Kidney (tissue), 14 donors: ENCODE measurements around the gene SETD5. TPM values are rescaled to one million over a fixed set of nuclear protein-coding genes. Genes with fewer than 3 reads are reported as not detected.

Experiments used
- DNase-seq, 5 donors: peaks; one replicate each; pipeline ENCODE4 v3.0.0-alpha.2; 2013 to 2020
- FAIRE-seq: peaks from 2 replicates; lab custom pipeline; 2012; peaks lifted over from hg19 to GRCh38; lab: Jason Lieb, UNC
- H3K27ac ChIP-seq, 2 donors: one replicate each; pipeline ENCODE4 v1.7.0; 2013; ENCODE audit warnings: low read depth in 2 of 2, low read length in 2 of 2, inconsistent platforms in 1 of 2
- H3K27me3 ChIP-seq: one replicate; pipeline ENCODE4 v1.7.1; 2013; ENCODE audit warnings: low read length, inconsistent platforms; ENCODE audit not compliant: control insufficient read depth, insufficient read depth
- H3K36me3 ChIP-seq, 3 donors: one replicate each; pipeline versions ENCODE4 v1.7.0 to v1.7.1; 2013; ENCODE audit warnings: low read length in 3 of 3, control low read depth in 1 of 3, inconsistent platforms in 1 of 3; ENCODE audit not compliant: insufficient read depth in 3 of 3, control insufficient read depth in 2 of 3
- H3K4me1 ChIP-seq, 3 donors: one replicate each; pipeline versions ENCODE4 v1.7.0 to v1.7.1; 2013; ENCODE audit warnings: low read length in 3 of 3, inconsistent platforms in 1 of 3, low read depth in 1 of 3; ENCODE audit not compliant: control insufficient read depth in 2 of 3, insufficient read depth in 2 of 3
- H3K4me3 ChIP-seq, 3 donors: one replicate each; pipeline versions ENCODE4 v1.7.0 to v1.8.1; 2013; ENCODE audit warnings: low read length in 3 of 3, control low read depth in 1 of 3, inconsistent platforms in 1 of 3
- H3K9ac ChIP-seq, 3 donors: one replicate each; pipeline versions ENCODE4 v1.7.0 to v1.7.1; 2013; ENCODE audit warnings: low read length in 3 of 3, control low read depth in 1 of 3, inconsistent platforms in 1 of 3
- H3K9me3 ChIP-seq, 3 donors: one replicate each; pipeline versions ENCODE4 v1.7.0 to v1.7.1; 2013; ENCODE audit warnings: low read length in 3 of 3, control low read depth in 1 of 3, inconsistent platforms in 1 of 3; ENCODE audit not compliant: control insufficient read depth in 2 of 3, insufficient read depth in 1 of 3
- CTCF ChIP-seq: IDR thresholded peaks from 3 replicates; pipeline ENCODE4 v1.5.1; 2012; ENCODE audit warnings: mild to moderate bottlenecking, moderate library complexity, borderline replicate concordance; ENCODE audit not compliant: insufficient read depth; ENCODE audit errors: extremely low read depth
- intact Hi-C: fragments of 100-400 bp; cut with DNase I; formaldehyde crosslinking; loops from one replicate; pipeline ENCODE4 v1.11.1; 2022
- polyA plus RNA-seq: library from polyadenylated mRNA; stranded (reverse); fragments of 350-450 nt; fragmentation: Illumina TruSeq; extraction: RNeasy Lipid Tissue Mini Kit (QIAGEN cat#74804); gene quantifications from one replicate; pipeline ENCODE4 v1.2.3, GENCODE V29; 2014; ENCODE audit warnings: low read depth, low replicate concordance; ENCODE audit not compliant: insufficient read depth
- total RNA-seq: library from RNA; stranded (reverse); fragmentation: NEBNext Ultra II Directional; extraction: Animal tissue kit (Norgen Biotek cat#: 25700); gene quantifications from one replicate; pipeline ENCODE4 v1.2.1, GENCODE V29; 2021
- donor health status: control.
- donor health status: control.
- donor health status: control.
- donor health status: control.
- donor health status: control.
- donor health status: DM: yes; HTN: yes; CAD: no.
- donor health status: Normal renal cell carcinoma (clear cell type).

The SETD5 gene
- total and polyA plus RNA-seq, 2 donors from 2014 or later: 12.1 to 112 TPM

- H3K36me3 ChIP-seq: no peaks in the 10 kb centered on the region
- H3K9ac ChIP-seq: no peak overlapping the region
- peak overlapping the region in 1 of 2 donors; percentile 59 for H3K27ac ChIP-seq
- DNase-seq (peak in 2 of 5 donors; percentile 27 to 36), FAIRE-seq (no peak)
- H3K9me3 ChIP-seq: no peaks in the 10 kb centered on the region
- H3K27me3 ChIP-seq: no peaks in the 10 kb centered on the region
- TF ChIP-seq CTCF: no peak
- peaks cover 10 to 42% (median 31%) of the 10 kb centered on the region in 3 donors for H3K4me1 ChIP-seq
- peak overlapping the region in 2 of 3 donors; percentile 4 to 35 for H3K4me3 ChIP-seq
- intact Hi-C loops: no loop called here
Observed at GRCh38 chr3:9405756-9406155, 8.3 kb downstream of the SETD5 start.

- Histone ChIP-seq H3K4me1 (peaks cover 8 to 38% (median 30%) of the 10 kb centered on the region in 3 donors), H3K9ac (no peak overlapping the region), H3K36me3 (no peaks in the 10 kb centered on the region), H3K27ac (peak overlapping the region; percentile 26 to 32), H3K27me3 (no peaks in the 10 kb centered on the region), H3K4me3 (no peak overlapping the region), H3K9me3 (no peaks in the 10 kb centered on the region)
- TF ChIP-seq CTCF: no peak
- DNase-seq (no peak), FAIRE-seq (no peak)
- intact Hi-C loops: no loop called here
Observed at GRCh38 chr3:9406856-9407626, 9.6 kb downstream of the SETD5 start.

GRCh38 chr3:9408061-9408460 lies 10.6 kb downstream of the SETD5 start:
- Histone ChIP-seq H3K27ac (no peak overlapping the region), H3K9me3 (no peaks in the 10 kb centered on the region), H3K27me3 (no peaks in the 10 kb centered on the region), H3K36me3 (no peaks in the 10 kb centered on the region), H3K4me1 (peaks cover under 1 to 28% (median 23%) of the 10 kb centered on the region in 3 donors), H3K9ac (no peak overlapping the region), H3K4me3 (no peak overlapping the region)
- no peak for DNase-seq
- no peak for FAIRE-seq
- no peak for TF ChIP-seq CTCF
- intact Hi-C loops: no loop called here

- peak; percentile 11 for FAIRE-seq
Observed at GRCh38 chr3:9408546-9408945, 11.1 kb downstream of the SETD5 start.

More at GRCh38 chr3:9408546-9408945, 11.1 kb downstream of the SETD5 start:
- DNase-seq: no peak
- no peaks in the 10 kb centered on the region for H3K9me3 ChIP-seq
- TF ChIP-seq CTCF: no peak
- H3K4me3 ChIP-seq: no peak overlapping the region
- intact Hi-C loops: no loop called here
- H3K4me1 ChIP-seq: peaks cover 0 to 23% (median 19%) of the 10 kb centered on the region in 3 donors
- H3K36me3 ChIP-seq: no peaks in the 10 kb centered on the region
- no peak overlapping the region for H3K9ac ChIP-seq
- H3K27me3 ChIP-seq: no peaks in the 10 kb centered on the region
- H3K27ac ChIP-seq: no peak overlapping the region
